Measurements from ENCODE around the gene SUPT20HL2. TPM values are rescaled to one million over a fixed set of nuclear protein-coding genes. Genes with fewer than 3 reads are reported as not detected.

SUPT20HL2 gene
- total RNA-seq, 4 donors from 2014 or later = not detected

GRCh38 chrX:24285082-24285481 is 28.8 kb downstream of the SUPT20HL2 start:
- H3K9me3 ChIP-seq = no peaks in the 10 kb centered on the region
- no peaks in the 10 kb centered on the region for H3K36me3 ChIP-seq
- 84% methylated on average over 5 of the region's 5 CpGs; no CpG with 5 or more reads in 1 of the 2 donors for WGBS, 2 donors (ENCODE audit: low coverage in 1 of 2)
- no peak for TF ChIP-seq EP300 (IDR thresholded peaks at IDR 0.05; ENCODE audit: low read depth)
- no peak for TF ChIP-seq POLR2AphosphoS5 (IDR thresholded peaks at IDR 0.05)
- no peak for TF ChIP-seq CTCF (IDR thresholded peaks at IDR 0.05)
- no peak for TF ChIP-seq POLR2A (IDR thresholded peaks at IDR 0.05)
- DNase-seq = no peak
- H3K27ac ChIP-seq = no peak overlapping the region
- H3K4me3 ChIP-seq = no peak overlapping the region
- H3K4me1 ChIP-seq = no peaks in the 10 kb centered on the region
- in situ Hi-C loops (cut with MboI; ENCODE audit: low pct_ligation_motif_present in 1 of 4, low pct_unique_long_range_greater_than_20kb in 1 of 4, low sequenced_read_pairs in 3 of 4) (no loop called here), intact Hi-C loops (cut with DNase I; ENCODE audit: low total_unique reads) (no loop called here)
- no peaks in the 10 kb centered on the region for H3K27me3 ChIP-seq

GRCh38 chrX:24283127-24283794 is 30.6 kb downstream of the SUPT20HL2 start:
- Histone ChIP-seq H3K36me3 (no peaks in the 10 kb centered on the region), H3K27me3 (no peaks in the 10 kb centered on the region), H3K9me3 (no peaks in the 10 kb centered on the region), H3K4me1 (no peaks in the 10 kb centered on the region), H3K27ac (peak overlapping the region; percentile 47 to 78 (median 60)), H3K4me3 (no peak overlapping the region)
- DNase-seq = no peak
- TF ChIP-seq EP300 (IDR thresholded peaks at IDR 0.05; ENCODE audit: low read depth) = no peak
- TF ChIP-seq CTCF (IDR thresholded peaks at IDR 0.05) = no peak
- peak in 2 of 3 donors; percentile 41 to 49 for TF ChIP-seq POLR2AphosphoS5 (IDR thresholded peaks at IDR 0.05)
- no peak for TF ChIP-seq POLR2A (IDR thresholded peaks at IDR 0.05)
- 65% methylated on average over 2 of the region's 2 CpGs; no CpG with 5 or more reads in 1 of the 2 donors for WGBS, 2 donors (ENCODE audit: low coverage in 1 of 2)
- in situ Hi-C loops (cut with MboI; ENCODE audit: low pct_ligation_motif_present in 1 of 4, low pct_unique_long_range_greater_than_20kb in 1 of 4, low sequenced_read_pairs in 3 of 4) = no loop called here
- intact Hi-C loops (cut with DNase I; ENCODE audit: low total_unique reads) = no loop called here

GRCh38 chrX:24282381-24283126 is 31.3 kb downstream of the SUPT20HL2 start:
- no peaks in the 10 kb centered on the region for H3K4me1 ChIP-seq
- H3K27me3 ChIP-seq = no peaks in the 10 kb centered on the region
- no peaks in the 10 kb centered on the region for H3K9me3 ChIP-seq
- H3K36me3 ChIP-seq = no peaks in the 10 kb centered on the region
- H3K4me3 ChIP-seq = no peak overlapping the region
- intact Hi-C loops (cut with DNase I; ENCODE audit: low total_unique reads) (no loop called here), in situ Hi-C loops (cut with MboI; ENCODE audit: low pct_ligation_motif_present in 1 of 4, low pct_unique_long_range_greater_than_20kb in 1 of 4, low sequenced_read_pairs in 3 of 4) (no loop called here)
- TF ChIP-seq POLR2A (IDR thresholded peaks at IDR 0.05) = no peak
- no peak for TF ChIP-seq EP300 (IDR thresholded peaks at IDR 0.05; ENCODE audit: low read depth)
- no peak for TF ChIP-seq CTCF (IDR thresholded peaks at IDR 0.05)
- no peak for TF ChIP-seq POLR2AphosphoS5 (IDR thresholded peaks at IDR 0.05)
- DNase-seq = no peak
- WGBS, 2 donors (ENCODE audit: low coverage in 1 of 2) = 37 to 50% methylated on average over 4 to 12 of the region's 12 CpGs
- peak overlapping the region; percentile 47 to 78 (median 60) for H3K27ac ChIP-seq

GRCh38 chrX:24277405-24277804 is 36.5 kb downstream of the SUPT20HL2 start:
- Histone ChIP-seq H3K4me3 (no peak overlapping the region), H3K27ac (no peak overlapping the region), H3K36me3 (no peaks in the 10 kb centered on the region), H3K27me3 (no peaks in the 10 kb centered on the region), H3K4me1 (no peaks in the 10 kb centered on the region), H3K9me3 (no peaks in the 10 kb centered on the region)
- in situ Hi-C loops (cut with MboI; ENCODE audit: low pct_ligation_motif_present in 1 of 4, low pct_unique_long_range_greater_than_20kb in 1 of 4, low sequenced_read_pairs in 3 of 4) (no loop called here), intact Hi-C loops (cut with DNase I; ENCODE audit: low total_unique reads) (no loop called here)
- 87 to 94% methylated on average over 3 to 5 of the region's 5 CpGs for WGBS, 2 donors (ENCODE audit: low coverage in 1 of 2)
- TF ChIP-seq POLR2AphosphoS5 (IDR thresholded peaks at IDR 0.05) = no peak
- no peak for TF ChIP-seq CTCF (IDR thresholded peaks at IDR 0.05)
- TF ChIP-seq POLR2A (IDR thresholded peaks at IDR 0.05) = no peak
- TF ChIP-seq EP300 (IDR thresholded peaks at IDR 0.05; ENCODE audit: low read depth) = no peak
- no peak for DNase-seq

Data from transverse colon (tissue), 4 donors.